Neural progenitor cell (in vitro differentiated cells): ENCODE measurements around the gene EVC. TPM values are rescaled to one million over a fixed set of nuclear protein-coding genes. Genes with fewer than 3 reads are reported as not detected.

Source experiments
- DNase-seq: peaks from one replicate; pipeline ENCODE4 v3.0.0-alpha.2; 2016; ENCODE audit warnings: low spot score
- H2AFZ ChIP-seq: fragments of 200-600 bp; sonication (generic); replicated peaks from 2 replicates; pipeline ENCODE4 v1.6.1; 2016; ENCODE audit warnings: antibody characterized with exemption
- H3F3A ChIP-seq: fragments of 200-600 bp; sonication (generic); 2 replicates; pipeline ENCODE4 v1.6.1; 2016; ENCODE audit warnings: antibody characterized with exemption, low read depth
- H3K27ac ChIP-seq: fragments of 200-600 bp; sonication (generic); 2 replicates; pipeline ENCODE4 v1.5.1; 2016; ENCODE audit warnings: mild to moderate bottlenecking
- H3K27me3 ChIP-seq: fragments of 200-600 bp; sonication (generic); 2 replicates; pipeline ENCODE4 v1.6.1; 2016; ENCODE audit warnings: mild to moderate bottlenecking, moderate library complexity
- H3K36me3 ChIP-seq: fragments of 200-600 bp; sonication (generic); 2 replicates; pipeline ENCODE4 v1.5.1; 2016
- H3K4me1 ChIP-seq: fragments of 200-600 bp; sonication (generic); 2 replicates; pipeline ENCODE4 v1.6.1; 2016; ENCODE audit warnings: mixed run types
- H3K4me2 ChIP-seq: fragments of 200-600 bp; sonication (generic); 2 replicates; pipeline ENCODE4 v1.6.1; 2016
- H3K4me3 ChIP-seq: fragments of 200-600 bp; sonication (generic); 2 replicates; pipeline ENCODE4 v1.5.1; 2016
- H3K79me2 ChIP-seq: fragments of 200-600 bp; sonication (generic); 2 replicates; pipeline ENCODE4 v1.6.1; 2016; ENCODE audit warnings: low read depth
- H3K9ac ChIP-seq: fragments of 200-600 bp; sonication (generic); 2 replicates; pipeline ENCODE4 v1.6.1; 2016
- H3K9me3 ChIP-seq: fragments of 200-600 bp; sonication (generic); 2 replicates; pipeline ENCODE4 v1.5.1; 2016; ENCODE audit warnings: low read depth
- H4K20me1 ChIP-seq: fragments of 200-600 bp; sonication (generic); 2 replicates; pipeline ENCODE4 v1.6.1; 2016; ENCODE audit warnings: low read depth
- H3K27ac Mint-ChIP-seq: 3 replicates; pipeline ENCODE4 v1.8.0; 2021; ENCODE audit warnings: mixed read lengths
- H3K27me3 Mint-ChIP-seq: 2 replicates; pipeline ENCODE4 v1.8.0; 2022; ENCODE audit warnings: low read depth, mild to moderate bottlenecking, inconsistent platforms, moderate library complexity, mixed read lengths; ENCODE audit not compliant: insufficient read depth
- H3K36me3 Mint-ChIP-seq: 3 replicates; pipeline ENCODE4 v1.8.0; 2021; ENCODE audit warnings: mixed read lengths
- H3K4me1 Mint-ChIP-seq: 3 replicates; pipeline ENCODE4 v1.8.0; 2021; ENCODE audit warnings: mixed read lengths
- H3K4me3 Mint-ChIP-seq: 3 replicates; pipeline ENCODE4 v1.8.0; 2021; ENCODE audit warnings: mild to moderate bottlenecking, moderate library complexity, mixed read lengths
- H3K9me3 Mint-ChIP-seq: 3 replicates; pipeline ENCODE4 v1.8.0; 2020; ENCODE audit warnings: mixed read lengths
- EZH2 ChIP-seq: fragments of 200-600 bp; sonication (generic); IDR thresholded peaks from 2 replicates; pipeline ENCODE4 v1.6.1; 2017; ENCODE audit warnings: antibody characterized with exemption, mild to moderate bottlenecking, moderate library complexity
- EZH2phosphoT487 ChIP-seq: fragments of 200-600 bp; sonication (generic); IDR thresholded peaks from 2 replicates; pipeline ENCODE4 v1.6.1; 2017; ENCODE audit warnings: antibody characterized with exemption
- total RNA-seq: library from RNA; depleted of rRNA; stranded (reverse); fragments of >200 nt; gene quantifications from 2 replicates; pipeline ENCODE4 v1.2.3, GENCODE V29; 2015; ENCODE audit warnings: low replicate concordance
- TF ChIP-seq, protein P1 (sequence below): fragments of 200-600 bp; sonication (generic); IDR thresholded peaks from 2 replicates; pipeline ENCODE4 v1.5.1; 2017; ENCODE audit warnings: antibody characterized with exemption, mild to moderate bottlenecking

Gene EVC
- total RNA-seq, 1 donor from 2014 or later = 3.6 TPM

DNA sequence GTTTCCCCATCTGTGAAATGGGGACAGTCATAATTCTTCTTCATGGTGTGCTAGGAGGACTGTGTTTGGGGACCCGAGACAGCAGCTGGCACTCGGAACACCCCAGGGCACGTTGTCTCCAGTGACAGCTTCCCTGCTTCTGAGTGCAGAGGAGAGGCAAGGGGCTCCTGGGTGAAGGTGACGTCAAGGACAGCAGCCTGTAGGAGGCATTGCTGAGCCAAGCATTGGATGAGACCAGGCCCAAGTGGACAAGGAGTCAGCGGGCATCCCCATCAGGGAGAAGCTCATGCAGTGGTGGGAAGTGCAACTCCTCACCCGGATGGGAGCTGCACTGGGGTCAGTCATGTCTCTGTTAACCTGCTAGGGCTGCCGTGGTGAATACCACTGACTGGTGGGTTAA, 46.1 kb downstream of the EVC start:
- H3F3A ChIP-seq = no peaks in the 10 kb centered on the region

DNA sequence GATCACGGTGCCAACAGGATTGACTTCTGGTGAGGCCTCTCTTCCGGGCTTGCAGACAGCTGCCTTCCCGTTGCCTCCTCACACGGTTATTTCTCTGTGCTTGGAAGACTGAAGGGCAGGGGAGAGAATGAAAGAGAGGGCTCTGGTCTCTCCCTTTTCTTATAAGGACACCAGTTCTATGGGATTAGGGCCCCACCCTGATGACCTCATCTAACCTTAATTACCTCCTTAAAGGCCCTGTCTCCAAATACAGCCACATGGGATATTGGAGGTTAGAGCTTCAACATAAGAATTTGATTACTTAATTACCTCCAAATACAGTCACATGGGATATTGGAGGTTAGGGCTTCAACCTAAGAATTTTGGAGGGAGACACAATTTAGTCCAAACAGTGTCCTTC, 46.5 kb downstream of the EVC start:
- no peak for DNase-seq
- Histone ChIP-seq H3K36me3 (no peaks in the 10 kb centered on the region), H2AFZ (no peak overlapping the region), H3K9ac (no peak overlapping the region), H3K4me3 (no peak overlapping the region), H3F3A (no peaks in the 10 kb centered on the region), H3K4me2 (no peak overlapping the region), H4K20me1 (no peaks in the 10 kb centered on the region), H3K27ac (no peak overlapping the region), H3K79me2 (no peaks in the 10 kb centered on the region), H3K4me1 (no peaks in the 10 kb centered on the region), H3K27me3 (no peaks in the 10 kb centered on the region), H3K9me3 (no peaks in the 10 kb centered on the region)
- TF ChIP-seq EZH2phosphoT487 = no peak
- no peak overlapping the region for H3K4me3 Mint-ChIP-seq
- H3K4me1 Mint-ChIP-seq = peaks cover 3% of the 10 kb centered on the region
- H3K36me3 Mint-ChIP-seq = peaks cover 17% of the 10 kb centered on the region
- H3K27me3 Mint-ChIP-seq = peaks cover 2% of the 10 kb centered on the region
- no peak overlapping the region for H3K27ac Mint-ChIP-seq
- H3K9me3 Mint-ChIP-seq = no peaks in the 10 kb centered on the region

More for the DNA sequence above, 46.1 kb downstream of the EVC start:
- Histone ChIP-seq H4K20me1 (no peaks in the 10 kb centered on the region), H3K79me2 (no peaks in the 10 kb centered on the region), H3K9ac (no peak overlapping the region), H3K27ac (no peak overlapping the region), H3K4me1 (peaks cover under 1% of the 10 kb centered on the region), H3K9me3 (no peaks in the 10 kb centered on the region), H3K4me2 (no peak overlapping the region), H2AFZ (no peak overlapping the region), H3K27me3 (no peaks in the 10 kb centered on the region), H3K36me3 (no peaks in the 10 kb centered on the region), H3K4me3 (no peak overlapping the region)
- no peak for DNase-seq
- TF ChIP-seq EZH2phosphoT487 = no peak
- TF ChIP-seq EZH2 = no peak
- TF ChIP-seq, protein P1, sequence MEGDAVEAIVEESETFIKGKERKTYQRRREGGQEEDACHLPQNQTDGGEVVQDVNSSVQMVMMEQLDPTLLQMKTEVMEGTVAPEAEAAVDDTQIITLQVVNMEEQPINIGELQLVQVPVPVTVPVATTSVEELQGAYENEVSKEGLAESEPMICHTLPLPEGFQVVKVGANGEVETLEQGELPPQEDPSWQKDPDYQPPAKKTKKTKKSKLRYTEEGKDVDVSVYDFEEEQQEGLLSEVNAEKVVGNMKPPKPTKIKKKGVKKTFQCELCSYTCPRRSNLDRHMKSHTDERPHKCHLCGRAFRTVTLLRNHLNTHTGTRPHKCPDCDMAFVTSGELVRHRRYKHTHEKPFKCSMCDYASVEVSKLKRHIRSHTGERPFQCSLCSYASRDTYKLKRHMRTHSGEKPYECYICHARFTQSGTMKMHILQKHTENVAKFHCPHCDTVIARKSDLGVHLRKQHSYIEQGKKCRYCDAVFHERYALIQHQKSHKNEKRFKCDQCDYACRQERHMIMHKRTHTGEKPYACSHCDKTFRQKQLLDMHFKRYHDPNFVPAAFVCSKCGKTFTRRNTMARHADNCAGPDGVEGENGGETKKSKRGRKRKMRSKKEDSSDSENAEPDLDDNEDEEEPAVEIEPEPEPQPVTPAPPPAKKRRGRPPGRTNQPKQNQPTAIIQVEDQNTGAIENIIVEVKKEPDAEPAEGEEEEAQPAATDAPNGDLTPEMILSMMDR = no peak
- H3K27ac Mint-ChIP-seq = no peak overlapping the region
- peaks cover 17% of the 10 kb centered on the region for H3K36me3 Mint-ChIP-seq
- no peaks in the 10 kb centered on the region for H3K9me3 Mint-ChIP-seq
- H3K27me3 Mint-ChIP-seq = peaks cover 2% of the 10 kb centered on the region
- no peak overlapping the region for H3K4me3 Mint-ChIP-seq
- peaks cover 7% of the 10 kb centered on the region for H3K4me1 Mint-ChIP-seq

DNA sequence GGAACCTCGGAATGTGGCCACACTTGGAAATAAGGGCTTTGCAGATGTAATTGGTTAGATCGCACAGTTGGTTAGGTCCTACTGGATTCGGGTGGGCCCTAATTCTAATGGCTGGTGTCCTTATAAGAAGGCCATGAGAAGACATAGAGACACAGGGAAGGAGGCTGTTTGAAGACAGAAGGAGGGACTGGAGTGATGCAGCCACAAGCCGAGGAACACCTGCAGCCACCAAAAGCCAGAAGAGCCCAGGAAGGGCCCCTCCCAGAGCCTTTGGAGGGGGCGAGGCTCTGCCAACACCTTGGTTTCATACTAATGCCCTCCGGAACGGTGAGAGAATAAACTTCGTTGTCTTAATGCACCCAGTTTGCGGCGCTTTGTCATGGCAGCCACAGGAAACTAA, 47.0 kb downstream of the EVC start:
- H3K27ac ChIP-seq = no peak overlapping the region
- H3K36me3 ChIP-seq = no peaks in the 10 kb centered on the region
- no peak overlapping the region for H3K4me2 ChIP-seq
- Mint-ChIP-seq H3K4me1 (no peaks in the 10 kb centered on the region), H3K36me3 (peaks cover 17% of the 10 kb centered on the region), H3K27me3 (peaks cover 2% of the 10 kb centered on the region), H3K27ac (no peak overlapping the region), H3K4me3 (no peak overlapping the region), H3K9me3 (no peaks in the 10 kb centered on the region)
- no peak overlapping the region for H3K4me3 ChIP-seq
- H3K27me3 ChIP-seq = no peaks in the 10 kb centered on the region
- no peak overlapping the region for H2AFZ ChIP-seq
- no peaks in the 10 kb centered on the region for H3K9me3 ChIP-seq
- no peaks in the 10 kb centered on the region for H3K79me2 ChIP-seq
- no peaks in the 10 kb centered on the region for H3F3A ChIP-seq
- DNase-seq = no peak
- H4K20me1 ChIP-seq = no peaks in the 10 kb centered on the region
- H3K9ac ChIP-seq = no peak overlapping the region
- H3K4me1 ChIP-seq = no peaks in the 10 kb centered on the region
- no peak for TF ChIP-seq EZH2phosphoT487
- TF ChIP-seq EZH2 = no peak
- TF ChIP-seq, protein P1 = no peak

DNA sequence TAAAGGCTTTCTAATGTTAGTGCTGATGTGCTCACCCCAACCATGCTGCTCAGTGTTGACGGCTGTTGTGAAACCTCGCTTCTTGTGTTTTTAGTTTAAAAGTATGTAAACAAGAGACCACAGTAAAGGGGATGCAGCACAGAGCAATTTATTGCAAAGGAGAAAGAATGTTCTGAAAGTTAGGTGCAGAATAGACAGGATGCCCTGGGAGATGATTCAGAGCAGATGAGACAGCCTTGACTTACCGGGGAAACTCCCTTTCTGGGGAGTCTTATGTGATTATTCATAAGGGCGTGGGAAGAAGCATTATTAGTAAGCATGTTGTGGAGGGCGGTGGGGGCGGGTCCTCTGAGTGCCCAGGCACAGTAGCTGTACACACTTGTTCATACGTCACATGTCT, 47.7 kb downstream of the EVC start:
- no peaks in the 10 kb centered on the region for H3K79me2 ChIP-seq
- Mint-ChIP-seq H3K27ac (peak overlapping the region; percentile 9), H3K9me3 (no peaks in the 10 kb centered on the region), H3K4me1 (no peaks in the 10 kb centered on the region), H3K36me3 (peaks cover 17% of the 10 kb centered on the region), H3K4me3 (no peak overlapping the region), H3K27me3 (peaks cover 2% of the 10 kb centered on the region)
- H3K36me3 ChIP-seq = no peaks in the 10 kb centered on the region
- no peaks in the 10 kb centered on the region for H4K20me1 ChIP-seq
- H3K27me3 ChIP-seq = no peaks in the 10 kb centered on the region
- no peak overlapping the region for H3K9ac ChIP-seq
- no peak overlapping the region for H2AFZ ChIP-seq
- no peak overlapping the region for H3K27ac ChIP-seq
- no peak overlapping the region for H3K4me3 ChIP-seq
- DNase-seq = no peak
- H3K4me1 ChIP-seq = no peaks in the 10 kb centered on the region
- no peaks in the 10 kb centered on the region for H3K9me3 ChIP-seq
- no peaks in the 10 kb centered on the region for H3F3A ChIP-seq
- H3K4me2 ChIP-seq = no peak overlapping the region
- TF ChIP-seq EZH2 (no peak), EZH2phosphoT487 (no peak)
- TF ChIP-seq, protein P1 = no peak
